DLD1 (cell line): Measurements from ENCODE around the gene SMPD4.
"Not testable (repeated sequence)": the region's sequence is repeated elsewhere in the genome, so short reads cannot be mapped to it uniquely, and the experiment has no call there.

Source experiments
- in situ Hi-C: cut with HindIII; loops from 2 replicates; pipeline ENCODE4 v1.10.0; 2017; ENCODE audit warnings: low sequenced_read_pairs

The SMPD4 gene

DNA sequence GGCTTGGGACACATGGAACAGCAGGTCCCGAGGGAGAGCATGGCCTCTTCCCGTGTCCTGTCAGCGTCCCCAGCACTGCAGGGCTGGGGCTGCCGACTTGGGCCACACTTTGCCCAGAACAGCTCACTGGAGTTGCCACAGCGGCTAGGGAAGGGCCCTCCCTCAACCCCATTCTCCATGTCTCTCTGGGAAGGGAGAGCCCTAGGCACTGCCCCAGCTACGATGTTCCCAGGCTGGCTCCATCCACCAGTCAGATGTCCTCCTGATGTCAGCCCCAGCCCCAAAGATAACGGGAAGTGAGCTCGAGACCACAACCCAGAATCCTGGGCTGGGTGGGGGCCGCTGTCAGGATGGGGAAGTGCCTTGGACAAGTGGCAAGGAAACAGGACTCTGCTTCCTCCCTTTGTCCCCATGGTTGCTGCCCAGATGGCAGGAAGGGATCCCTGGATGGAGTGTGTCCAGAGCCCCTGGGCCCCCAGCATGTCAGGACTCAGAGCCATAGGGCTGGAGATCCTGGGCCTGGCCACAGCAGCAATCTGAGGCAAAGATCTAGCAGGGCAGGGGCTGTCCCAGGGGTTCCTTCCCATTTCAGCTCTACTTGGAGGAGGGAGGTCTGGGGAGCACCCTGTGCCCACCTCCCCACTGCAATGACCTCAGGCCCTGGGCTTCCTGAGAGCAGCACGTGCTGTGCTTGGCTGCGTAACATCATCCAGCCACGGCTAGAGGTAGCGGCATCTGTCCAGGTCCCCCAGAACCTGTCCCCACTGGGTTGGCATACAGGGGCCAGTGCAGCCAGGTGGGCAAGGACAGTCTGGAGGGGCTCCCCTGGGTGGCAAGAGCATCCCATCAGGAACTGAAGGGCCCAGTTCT is 38.8 kb downstream of the SMPD4 start:
- in situ Hi-C loops: not testable (repeated sequence)

DNA sequence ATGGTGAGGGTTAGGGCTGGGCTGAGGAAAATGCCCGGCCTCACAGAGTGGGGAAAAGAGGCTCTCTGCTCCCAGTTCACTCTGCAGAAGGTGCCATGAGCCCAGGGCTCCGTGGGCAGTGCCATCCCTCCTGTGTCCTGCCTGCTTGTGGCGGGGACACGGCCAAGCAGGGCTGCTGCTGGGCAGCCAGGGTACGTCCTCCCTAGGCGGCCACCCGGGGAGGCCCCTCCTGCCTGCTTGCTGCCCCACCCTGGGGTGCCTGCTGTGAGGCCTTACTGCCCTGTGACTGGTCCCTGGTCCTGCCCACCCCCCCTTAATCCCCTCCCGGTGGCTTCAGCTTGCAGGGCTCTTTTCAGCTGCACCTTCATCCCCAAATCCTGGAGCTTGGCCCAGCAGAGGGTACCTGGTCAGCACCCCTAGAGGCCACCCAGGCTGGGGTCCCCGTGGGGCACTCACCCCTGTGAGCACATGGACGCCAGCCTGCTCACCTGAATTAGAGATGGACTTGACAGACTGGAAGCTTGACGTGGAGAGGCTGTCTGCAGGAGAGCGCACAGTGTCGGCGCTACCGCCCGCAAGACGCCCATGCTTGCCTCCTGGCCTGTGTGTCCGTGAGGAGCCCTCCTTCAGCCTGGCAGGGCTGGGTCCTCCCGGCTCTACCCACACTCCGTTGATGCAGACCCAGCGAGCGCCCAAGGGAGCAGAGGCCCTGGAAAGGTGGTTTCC is 39.6 kb downstream of the SMPD4 start:
- in situ Hi-C loops: not testable (repeated sequence)

DNA sequence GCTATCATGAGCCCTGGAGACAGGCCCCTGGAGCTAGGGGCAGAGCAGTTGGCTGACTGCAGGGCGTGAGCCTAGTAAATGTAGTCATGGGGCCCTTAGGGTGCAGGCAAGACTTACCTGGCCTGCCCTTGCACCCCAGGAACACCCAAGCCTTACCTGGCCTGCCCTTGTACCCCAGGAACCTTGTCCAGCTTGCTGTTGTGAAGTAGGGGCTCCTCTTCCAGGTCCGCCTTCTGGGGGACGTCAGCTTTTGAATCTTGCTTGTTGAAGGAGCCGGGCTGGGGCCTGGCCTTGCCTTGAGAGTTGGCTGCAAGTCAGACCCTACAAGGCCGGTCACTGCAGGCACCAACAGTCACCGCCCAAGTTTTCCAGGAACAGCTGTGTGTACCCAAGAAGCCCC is 40.4 kb downstream of the SMPD4 start:
- in situ Hi-C loops: not testable (repeated sequence)

DNA sequence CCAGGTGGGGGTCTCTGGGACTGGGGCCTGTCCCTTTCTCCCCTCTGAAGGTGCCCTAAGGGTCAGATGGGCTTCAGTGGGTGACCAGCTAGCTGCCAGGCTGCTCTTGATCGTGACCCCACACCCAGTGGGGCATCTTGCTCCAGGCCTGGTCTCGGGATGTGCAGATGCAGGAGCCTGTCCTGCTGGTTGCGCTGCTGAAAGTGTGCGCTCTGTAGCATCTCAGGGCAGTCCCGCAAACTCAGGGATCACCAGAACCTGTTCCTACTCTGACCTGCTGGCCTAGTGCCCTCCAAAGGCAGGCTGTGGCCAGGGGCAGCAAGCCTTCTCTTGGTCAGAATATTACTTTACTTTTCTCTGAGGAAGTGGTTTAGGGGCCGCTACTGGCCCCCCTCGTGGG is 40.9 kb downstream of the SMPD4 start:
- in situ Hi-C loops: not testable (repeated sequence)

DNA sequence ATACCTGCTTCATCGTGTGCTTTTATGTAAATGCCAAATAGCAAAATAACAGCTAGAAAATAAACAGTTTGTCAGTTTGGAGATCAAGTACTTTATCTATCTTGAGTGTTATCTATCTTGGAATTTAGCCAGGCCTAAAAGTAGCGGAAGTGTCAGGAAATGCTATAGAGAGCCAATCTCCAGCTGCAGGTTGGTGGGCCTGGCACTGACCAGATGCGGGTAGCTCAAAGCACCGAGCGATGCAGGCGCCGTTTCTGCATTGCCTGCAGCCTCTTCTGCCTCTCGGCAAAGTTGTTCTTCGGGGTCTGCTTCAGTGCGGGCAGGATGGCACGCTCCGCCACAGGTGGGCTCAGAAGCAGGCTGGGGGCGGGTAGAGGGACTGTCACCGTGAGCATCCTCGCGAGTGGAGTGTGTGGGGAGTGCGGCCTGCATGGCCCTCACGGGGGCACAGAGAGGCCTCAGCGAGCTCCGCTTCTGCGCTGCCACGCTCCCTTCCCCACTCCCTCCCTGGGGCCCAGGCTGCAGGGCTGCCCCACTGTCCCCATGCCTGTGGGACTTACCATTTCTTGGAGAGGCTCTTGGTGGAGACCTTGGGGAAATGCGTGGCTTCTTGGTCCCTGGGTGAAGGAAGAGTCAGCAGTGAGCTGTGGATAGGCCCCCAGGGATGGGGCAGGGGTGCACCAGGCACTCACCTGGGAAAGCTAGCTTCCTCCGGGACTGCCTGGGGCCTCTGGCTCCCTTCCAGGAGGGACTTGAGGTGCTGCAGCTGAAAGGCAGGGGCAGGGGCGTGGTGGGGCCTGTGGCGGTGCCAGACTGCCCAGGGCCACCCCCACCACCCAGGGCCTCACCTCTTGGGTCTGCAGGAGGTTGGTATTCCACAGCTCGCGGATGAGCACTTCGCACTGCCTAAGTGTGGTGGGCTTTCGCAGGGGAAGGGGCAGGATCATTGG is 41.8 kb downstream of the SMPD4 start:
- in situ Hi-C loops: not testable (repeated sequence)

DNA sequence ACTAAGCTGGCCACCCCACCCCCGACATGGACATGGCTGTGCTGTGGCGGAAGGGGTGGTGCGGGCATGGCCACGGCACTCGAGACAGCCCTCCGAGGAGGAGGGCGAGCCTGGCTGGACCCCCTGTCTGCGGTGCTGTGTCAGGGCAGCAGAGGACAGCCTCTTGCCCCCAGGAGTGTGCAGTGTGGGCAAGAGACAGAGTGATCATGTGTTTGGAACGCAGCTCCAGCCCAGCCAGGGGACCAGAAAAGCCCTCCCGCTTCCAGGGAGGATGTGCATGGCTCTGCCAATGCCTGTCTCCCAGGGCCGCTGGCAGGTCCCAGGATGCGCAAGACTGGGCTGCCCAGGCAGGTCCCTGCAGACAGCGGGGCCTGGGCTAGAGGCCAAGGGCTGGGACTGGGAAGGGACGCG is 42.6 kb downstream of the SMPD4 start:
- in situ Hi-C loops: not testable (repeated sequence)

DNA sequence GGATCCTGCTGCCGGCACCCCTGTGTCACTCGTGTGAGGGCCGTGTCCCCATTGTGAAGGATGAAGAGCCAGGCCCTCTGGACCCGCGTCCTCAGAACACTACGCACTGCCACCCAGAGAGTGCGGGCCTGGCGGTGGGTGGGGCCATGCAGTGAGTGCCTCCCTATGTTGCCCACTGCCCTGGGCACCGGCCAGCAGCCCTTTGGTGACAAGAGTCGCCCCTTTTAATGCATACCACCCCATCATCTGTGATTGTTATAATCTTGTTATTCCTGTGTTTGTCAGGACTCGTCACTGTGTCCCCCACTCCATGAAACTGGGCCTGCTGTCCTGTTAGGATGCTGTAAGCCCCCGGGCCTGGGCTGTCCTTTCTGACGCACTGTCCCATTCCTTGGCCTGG is 43.1 kb downstream of the SMPD4 start:
- in situ Hi-C loops: not testable (repeated sequence)

DNA sequence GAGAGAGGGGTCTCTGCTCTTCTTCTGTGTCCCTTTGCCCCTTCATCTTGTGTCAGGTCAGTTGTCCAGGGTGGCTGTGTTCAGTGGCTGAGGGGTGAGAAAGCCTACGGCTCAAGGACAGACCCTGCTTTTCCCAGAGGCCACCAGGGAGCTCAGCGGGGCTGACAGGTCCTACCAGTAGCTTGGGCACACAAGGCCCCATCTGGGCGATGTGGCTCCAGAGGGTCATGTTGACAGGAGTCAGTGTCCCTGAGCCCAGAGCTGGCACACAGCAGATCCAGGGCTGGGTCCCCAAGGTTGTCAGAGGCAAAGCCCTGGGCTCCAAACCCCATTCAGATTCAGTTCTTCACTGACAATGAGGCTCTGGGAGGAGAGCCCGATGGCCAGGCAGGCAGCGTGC is 44.3 kb downstream of the SMPD4 start:
- in situ Hi-C loops: not testable (repeated sequence)

DNA sequence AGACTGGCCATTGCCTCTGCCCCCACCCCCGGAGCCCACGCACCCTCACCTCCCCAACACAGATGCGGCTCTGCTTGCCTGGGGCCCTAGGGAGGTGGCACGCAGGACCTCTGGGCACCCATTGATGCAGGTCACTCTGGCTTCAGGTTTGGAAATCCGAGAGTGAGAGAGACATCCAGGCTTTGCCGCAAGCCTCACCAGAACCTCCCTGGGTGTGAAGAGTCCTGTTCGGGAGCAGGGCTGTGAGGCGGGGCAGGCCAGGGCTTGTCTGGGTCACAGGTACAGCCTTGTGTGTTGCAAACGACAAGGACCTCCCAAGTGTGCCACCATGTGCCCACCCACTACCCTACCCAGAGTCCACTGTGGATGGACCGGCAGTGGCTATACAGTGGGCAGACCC is 44.9 kb downstream of the SMPD4 start:
- in situ Hi-C loops: not testable (repeated sequence)

DNA sequence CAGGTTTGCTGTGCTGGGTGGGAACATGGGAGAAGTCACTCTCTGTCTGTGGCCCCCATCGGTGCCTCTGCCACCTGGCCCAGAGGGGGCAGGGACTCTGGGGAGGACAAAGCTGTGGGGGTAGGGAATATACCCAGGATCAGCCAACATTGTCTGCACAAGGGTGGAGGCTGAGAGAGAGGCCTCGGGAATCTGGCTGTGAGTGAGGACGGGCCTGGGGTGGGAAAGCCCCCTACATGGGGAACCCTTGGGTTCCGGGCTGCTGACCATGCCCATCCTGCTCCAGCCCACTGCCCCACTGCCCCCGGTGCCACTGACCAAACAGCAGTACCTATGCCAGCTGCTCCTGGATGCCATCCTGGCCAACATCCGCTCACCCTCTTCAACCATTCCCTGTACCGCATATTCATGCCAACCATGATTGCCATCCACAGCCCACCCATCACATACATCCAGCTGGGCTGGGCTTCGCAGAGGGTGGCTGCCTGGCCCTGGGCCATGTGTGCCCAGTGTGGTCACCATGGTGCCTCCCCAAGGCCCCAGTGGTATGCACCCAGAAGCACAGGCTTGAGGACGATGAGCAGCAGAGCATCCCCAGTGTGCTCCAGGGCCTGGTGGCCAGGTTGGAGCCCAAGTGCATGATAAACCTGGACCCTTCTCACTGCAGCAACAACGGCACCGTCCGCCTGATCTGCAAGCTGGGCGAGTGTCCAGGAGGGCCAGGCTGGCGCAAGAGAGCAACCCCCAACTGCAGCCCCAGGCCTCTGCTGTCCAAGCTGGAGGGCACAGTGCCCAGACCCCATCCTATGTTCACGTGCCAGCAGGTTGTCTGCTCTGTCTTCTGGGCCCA is 45.5 kb downstream of the SMPD4 start:
- in situ Hi-C loops: no loop called here

DNA sequence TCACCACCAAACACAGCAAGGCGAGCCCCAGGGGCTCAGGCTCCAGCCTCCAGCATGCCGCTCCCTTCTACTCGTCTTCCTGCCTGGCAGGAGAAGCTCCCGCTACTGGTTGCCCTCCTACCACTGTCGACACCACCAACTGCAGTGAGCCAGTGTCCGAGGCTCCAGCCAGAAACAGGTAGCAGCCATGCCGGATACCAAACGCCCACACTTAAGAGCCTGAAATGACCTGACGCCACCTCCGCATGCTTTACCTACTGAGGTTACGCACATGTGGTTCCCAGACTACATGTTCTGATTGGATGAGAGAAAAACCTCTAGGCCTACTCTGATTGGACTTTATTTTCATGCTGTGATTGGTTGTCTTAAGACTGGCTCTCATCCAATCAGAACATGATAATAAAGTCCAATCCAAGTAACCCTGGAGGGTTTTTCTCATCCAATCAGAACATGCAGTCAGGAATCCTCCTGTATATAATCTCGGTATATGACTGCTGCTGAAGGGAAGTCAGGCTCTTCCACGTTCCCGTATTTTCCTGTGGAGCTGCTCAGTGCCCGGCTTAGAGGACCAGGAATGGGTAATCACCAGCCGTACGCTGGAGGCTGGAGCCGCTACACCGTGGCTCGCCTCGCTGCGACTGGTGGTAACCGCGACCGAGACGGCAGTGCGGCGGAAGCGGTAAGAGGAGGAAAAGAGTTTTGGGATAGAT is 52.1 kb downstream of the SMPD4 start, which contains the start of gene POTEF:
Gene POTEF, minus strand, starts transcription at position 103 of the 710 bp plus-strand sequence. CDS start 8,707 bp downstream, outside the sequence.
- in situ Hi-C loops: not testable (repeated sequence)

DNA sequence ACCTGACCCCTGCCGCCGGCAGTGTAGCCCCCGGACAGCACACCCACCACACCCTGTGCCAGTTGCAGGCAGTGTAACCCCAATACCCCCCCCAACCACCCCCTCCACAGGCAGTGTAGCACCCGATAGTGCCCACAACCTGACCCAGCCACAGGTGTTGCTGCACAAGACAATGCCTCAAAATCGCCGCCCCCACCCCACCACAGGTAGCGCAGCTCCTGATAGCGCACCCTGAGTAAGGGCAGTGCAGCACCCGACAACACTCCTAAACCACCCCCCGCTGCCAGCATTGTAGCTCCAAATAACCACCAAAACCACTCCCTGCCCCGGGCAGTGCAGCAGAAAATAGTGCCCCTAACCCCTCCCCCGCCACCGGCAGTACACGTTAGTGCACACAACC is 52.9 kb downstream of the SMPD4 start:
- in situ Hi-C loops: not testable (repeated sequence)

DNA sequence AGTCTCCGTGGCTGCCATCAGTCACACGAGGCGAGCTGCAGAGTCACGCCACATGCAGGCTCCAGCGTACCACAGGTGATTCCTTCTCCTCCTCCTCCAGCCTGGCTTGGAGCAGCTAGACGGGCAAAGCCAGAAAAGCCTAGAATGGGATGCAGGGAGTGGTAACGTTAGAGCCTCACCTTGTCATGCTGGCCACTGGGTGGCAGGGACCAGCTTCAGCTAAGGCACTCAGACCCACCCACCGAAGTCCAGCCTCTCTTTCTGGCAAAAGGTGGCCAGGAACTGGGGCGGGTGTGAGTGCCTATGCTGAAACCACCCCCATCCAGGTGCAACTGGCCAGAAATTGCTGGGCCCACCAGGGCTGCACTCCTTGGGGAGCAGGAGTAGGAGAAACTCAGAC is 53.7 kb downstream of the SMPD4 start:
- in situ Hi-C loops: not testable (repeated sequence)

DNA sequence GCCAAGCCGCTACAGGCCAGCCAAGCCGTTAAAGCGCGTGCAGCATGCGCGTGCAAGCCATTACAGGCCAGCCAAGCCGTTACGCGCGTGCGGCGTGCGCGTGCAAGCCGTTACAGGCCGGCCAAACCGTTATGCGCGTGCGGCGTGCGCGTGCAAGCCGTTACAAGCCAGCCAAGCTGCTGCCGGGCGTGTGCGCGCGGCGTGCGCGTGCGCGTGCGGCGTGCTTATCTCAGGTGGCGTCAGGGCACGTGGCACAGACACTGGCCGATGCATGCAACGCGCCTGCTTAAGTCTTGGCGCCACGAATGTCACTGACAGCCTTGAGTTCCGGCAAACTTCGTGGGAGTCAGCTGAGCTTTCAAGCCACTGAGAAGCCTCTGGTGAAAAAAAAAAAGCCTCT is 60.5 kb downstream of the SMPD4 start:
- in situ Hi-C loops: not testable (repeated sequence)

DNA sequence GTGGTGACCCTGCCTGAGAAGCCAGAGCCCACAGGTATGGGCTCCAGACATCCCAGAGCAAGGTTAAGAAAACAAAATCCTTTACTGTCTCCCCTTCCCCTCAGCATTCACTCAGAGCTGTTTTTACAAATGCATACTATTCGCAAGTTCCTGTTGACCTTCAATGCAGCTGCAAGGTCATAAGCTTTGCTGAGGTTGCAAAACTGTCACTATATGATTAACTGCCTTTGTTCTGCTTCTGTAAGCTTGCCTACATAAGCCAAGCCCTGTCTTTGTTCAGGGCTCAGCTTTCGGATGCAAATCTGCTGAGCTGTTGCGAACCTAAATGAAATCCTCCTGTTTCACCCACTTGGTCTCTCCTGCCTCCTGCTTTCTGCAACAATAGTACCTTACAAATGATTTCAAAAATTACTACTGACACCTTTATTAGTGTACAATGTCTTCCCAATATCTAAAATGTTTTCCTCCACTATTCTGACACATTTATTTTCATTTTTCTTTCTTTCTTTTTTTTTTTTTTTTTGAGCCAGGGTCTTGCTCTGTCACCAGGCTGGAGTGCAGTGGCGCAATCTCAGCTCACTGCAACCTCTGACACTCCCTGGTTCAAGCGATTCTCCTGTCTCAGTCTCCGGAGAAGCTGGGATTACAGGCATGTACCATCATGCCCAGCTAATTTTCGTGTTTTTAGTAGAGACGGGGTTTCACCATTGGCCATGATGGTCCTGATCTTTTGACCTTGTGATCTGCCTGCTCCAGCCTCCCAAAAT is 78.6 kb downstream of the SMPD4 start:
- in situ Hi-C loops: not testable (repeated sequence)
